Stimulated activated CD4-positive, alpha-beta T cell treated with anti-CD3 and anti-CD28 coated beads, TNF-alpha, amount 100 ng/mL, for 4 hours (primary cell): Measurements from ENCODE around the gene OR52J3.
"Not testable (repeated sequence)": the region's sequence is repeated elsewhere in the genome, so short reads cannot be mapped to it uniquely, and the experiment has no call there.

Experiments
- DNase-seq, 3 experiments: peaks; one replicate each; pipeline ENCODE4 v3.0.0-alpha.2; 2020; ENCODE audit warnings: low read depth in 3 of 3

The OR52J3 gene

GRCh38 chr11:5046226-5046625 lies at the start of gene OR52J3:
TSS of gene OR52J3 (plus strand) at chr11:5046526. CDS start at chr11:5046526, 0 bp downstream.
- no peak for DNase-seq

- DNase-seq = no peak
Measured at GRCh38 chr11:5004424-5005274, 41.7 kb upstream of the OR52J3 start.

- DNase-seq = no peak
Measured at GRCh38 chr11:5007561-5007960, 38.8 kb upstream of the OR52J3 start.

- no peak for DNase-seq
Measured at GRCh38 chr11:5011254-5011653, 35.1 kb upstream of the OR52J3 start.

- no peak for DNase-seq
Measured at GRCh38 chr11:5013012-5013411, 33.3 kb upstream of the OR52J3 start.

- no peak for DNase-seq
Measured at GRCh38 chr11:5021996-5022395, 24.3 kb upstream of the OR52J3 start.

- no peak for DNase-seq
Measured at GRCh38 chr11:5036669-5037068, 9.7 kb upstream of the OR52J3 start.

GRCh38 chr11:5037926-5038325 lies 8.4 kb upstream of the OR52J3 start:
- DNase-seq = no peak

GRCh38 chr11:5038341-5038740 lies 8.0 kb upstream of the OR52J3 start:
- no peak for DNase-seq

- no peak for DNase-seq
Measured at GRCh38 chr11:5040876-5041275, 5.5 kb upstream of the OR52J3 start.

GRCh38 chr11:5042091-5042490 lies 4.2 kb upstream of the OR52J3 start:
- no peak for DNase-seq

- DNase-seq = no peak
Measured at GRCh38 chr11:5043380-5043779, 2.9 kb upstream of the OR52J3 start.

GRCh38 chr11:5046754-5047330 lies 516 bp downstream of the OR52J3 start:
- no peak for DNase-seq

- not testable (repeated sequence) for DNase-seq
Measured at GRCh38 chr11:5058679-5059078, 12.4 kb downstream of the OR52J3 start.

GRCh38 chr11:5059391-5059790 lies 13.1 kb downstream of the OR52J3 start, which contains the start of gene OR52E2:
TSS of gene OR52E2 (minus strand) at chr11:5059627. CDS start at chr11:5059627, 0 bp downstream.
- no peak for DNase-seq

GRCh38 chr11:5065027-5065426 lies 18.7 kb downstream of the OR52J3 start:
- DNase-seq = no peak

GRCh38 chr11:5069272-5069671 lies 22.9 kb downstream of the OR52J3 start, which contains the start of gene OR52E1:
TSS of gene OR52E1 (plus strand) at chr11:5069572.
- DNase-seq = no peak

GRCh38 chr11:5071799-5072198 lies 25.5 kb downstream of the OR52J3 start:
- DNase-seq = no peak

- DNase-seq = no peak
Measured at GRCh38 chr11:5081405-5081804, 35.1 kb downstream of the OR52J3 start.

- no peak for DNase-seq
Measured at GRCh38 chr11:5083602-5084001, 37.3 kb downstream of the OR52J3 start.

GRCh38 chr11:5088556-5088955 lies 42.2 kb downstream of the OR52J3 start:
- DNase-seq = no peak

- no peak for DNase-seq
Measured at GRCh38 chr11:5090668-5091067, 44.3 kb downstream of the OR52J3 start.
